ENCODE measurements around the gene HOXA7. TPM values are rescaled to one million over a fixed set of nuclear protein-coding genes. Genes with fewer than 3 reads are reported as not detected.

The HOXA7 gene
- total and polyA plus RNA-seq, 2 of the 8 experiments (the other 6 are each of a cell fraction or from before 2014, with no cell fraction given) = 0.03 TPM; not detected in 1

DNA sequence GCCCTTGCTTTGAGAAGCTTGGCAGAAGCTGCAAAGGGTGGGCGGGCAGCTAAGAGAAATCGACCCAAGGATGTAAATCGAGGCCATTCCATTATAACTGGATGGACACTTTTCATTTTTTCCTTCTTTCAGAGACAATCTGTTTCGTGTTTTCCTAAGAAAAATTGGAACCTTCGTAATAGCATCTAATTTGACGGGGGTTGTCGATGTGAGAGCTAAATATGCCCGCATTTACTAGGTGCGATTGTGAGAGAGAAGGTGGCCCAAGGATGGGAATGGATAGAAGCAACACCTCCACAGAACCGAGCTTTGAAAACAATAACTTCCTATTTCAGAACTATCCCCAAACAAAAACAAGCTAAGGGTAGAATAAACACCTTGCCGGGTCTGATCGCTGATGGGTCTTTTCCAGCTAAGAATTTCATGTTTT is 25.1 kb downstream of the HOXA7 start:
- CTCF ChIA-PET (ENCODE audit: partially characterized antibody) = interaction anchor here (0.6 to 2.7 kb wide), 15 partner anchors 10 to 450 kb away, joined by 3 to 13 read pairs (median 3); partner anchors contain the start of genes HOXA3, HOXA5 and HOXA9
- peak; percentile 8 for TF ChIP-seq CTBP2 (IDR thresholded peaks at IDR 0.05; ENCODE audit: borderline replicate concordance, insufficient read depth, insufficient read length, low read length)
- peak; percentile 89 for TF ChIP-seq RNF2 (IDR thresholded peaks at IDR 0.05; ENCODE audit: borderline replicate concordance, low read depth, low read length, missing control alignments, poor library complexity, severe bottlenecking)
- TF ChIP-seq HDAC2 (IDR thresholded peaks at IDR 0.05; ENCODE audit: borderline replicate concordance in 1 of 2, low read depth in 2 of 2, low read length in 2 of 2) = no peak
- TF ChIP-seq BCL11A (IDR thresholded peaks at IDR 0.05; ENCODE audit: low read depth in 2 of 2, low read length in 2 of 2) = no peak
- peak; percentile 65 for TF ChIP-seq SUZ12 (IDR thresholded peaks at IDR 0.05; ENCODE audit: low read length)
- TF ChIP-seq CHD1 (IDR thresholded peaks at IDR 0.05; ENCODE audit: low read depth, low read length) = no peak
- TF ChIP-seq SP1 (IDR thresholded peaks at IDR 0.05; ENCODE audit: low read depth, low read length) = no peak
- Histone ChIP-seq H3K36me3 (ENCODE audit: control insufficient read depth in 2 of 4, insufficient read depth in 4 of 4, low read length in 3 of 4) (peaks cover 0 to 16% (median 0%) of the 10 kb centered on the region in 4 experiments; a peak in 2 of 8 replicates), H3K9ac (replicated peaks in 1 of 4; ENCODE audit: extremely low read depth in 1 of 4, low read depth in 3 of 4, low read length in 3 of 4) (no peak overlapping the region), H3K56ac (replicated peaks; ENCODE audit: insufficient read length, low read depth, low read length) (no peak overlapping the region), H3K23ac (ENCODE audit: insufficient read length) (no peak overlapping the region), H2BK5ac (ENCODE audit: low read depth, low read length) (no peak overlapping the region), H3K23me2 (ENCODE audit: low read depth, low read length) (peaks cover 4% of the 10 kb centered on the region; the same call in 1 of the 2 replicates), H3K27ac (ENCODE audit: low read depth, low read length) (no peak overlapping the region), H4K8ac (ENCODE audit: extremely low read depth, insufficient read depth, low read length) (no peak overlapping the region), H3K4me1 (replicated peaks in 1 of 4; ENCODE audit: control insufficient read depth in 3 of 4, insufficient read depth in 4 of 4, low read length in 3 of 4) (peaks cover 0 to 4% (median 2%) of the 10 kb centered on the region in 4 experiments; a peak in 4 of 7 replicates), H3K9me3 (ENCODE audit: insufficient read depth in 2 of 2, low read depth in 1 of 2, low read length in 1 of 2) (peaks cover 0 to 4% of the 10 kb centered on the region in 2 experiments; a peak in 1 of 4 replicates), H2BK15ac (ENCODE audit: low read length) (no peak overlapping the region), H3K27me3 (replicated peaks in 1 of 4; ENCODE audit: control insufficient read depth in 3 of 4, extremely low read depth in 1 of 4, insufficient read depth in 3 of 4, low read length in 3 of 4) (peaks cover 97 to 100% (median 100%) of the 10 kb centered on the region in 4 experiments), H2AK5ac (ENCODE audit: low read depth, low read length) (no peak overlapping the region), H4K91ac (replicated peaks; ENCODE audit: insufficient read length, low read length) (no peak overlapping the region), H3K4me2 (ENCODE audit: insufficient read depth in 1 of 2, low read depth in 2 of 2, low read length in 2 of 2) (peak overlapping the region; percentile 56 to 63), H2BK20ac (ENCODE audit: low read length) (no peak overlapping the region), H3K4ac (replicated peaks; ENCODE audit: insufficient read length, low read depth, low read length) (no peak overlapping the region), H3K18ac (ENCODE audit: extremely low read depth, low read length) (no peak overlapping the region), H3K79me2 (ENCODE audit: control insufficient read depth in 1 of 2, insufficient read depth in 2 of 2, low read length in 2 of 2) (no peaks in the 10 kb centered on the region), H4K20me1 (replicated peaks in 1 of 2; ENCODE audit: control insufficient read depth in 1 of 2, insufficient read depth in 2 of 2, low read length in 2 of 2) (peaks cover 14 to 30% of the 10 kb centered on the region in 2 experiments), H3K79me1 (ENCODE audit: low read depth, low read length) (no peaks in the 10 kb centered on the region), H2AFZ (ENCODE audit: low read length) (no peak overlapping the region), H2BK120ac (replicated peaks; ENCODE audit: low read depth, low read length) (no peak overlapping the region), H4K5ac (ENCODE audit: insufficient read length, low read depth, low read length) (no peak overlapping the region), H2BK12ac (ENCODE audit: low read depth, low read length) (no peak overlapping the region), H3K14ac (ENCODE audit: insufficient read length) (no peak overlapping the region), H3K4me3 (ENCODE audit: extremely low read depth in 1 of 4, insufficient read depth in 2 of 4, low read depth in 3 of 4, low read length in 4 of 4) (peak overlapping the region; percentile 19 to 60 (median 36); a peak in 6 of 8 replicates)
- FAIRE-seq (no peak), DNase-seq (ENCODE audit: low read depth in 1 of 2, low spot score in 2 of 2) (no peak)
- POLR2A ChIA-PET (ENCODE audit: partially characterized antibody) = no interaction called here
- WGBS, 2 experiments (ENCODE audit: extremely low coverage in 1 of 2, insufficient coverage in 1 of 2, insufficient read length in 1 of 2, insufficient replicate concordance in 2 of 2, low coverage in 1 of 2, low lambda C conversion rate in 2 of 2, missing lambda C conversion rate in 1 of 2) = 23% methylated on average over 12 of the region's 12 CpGs; no CpG with 5 or more reads in 1 of the 2 experiments

All from H1 (cell line).